ENCODE results near the gene CACNA1B. TPM values are rescaled to one million over a fixed set of nuclear protein-coding genes. Genes with fewer than 3 reads are reported as not detected.
"Not testable (repeated sequence)": the region's sequence is repeated elsewhere in the genome, so short reads cannot be mapped to it uniquely, and the experiment has no call there.

Gene CACNA1B
- 0.03 TPM in 1 of 2 replicates, not detected in the other for total RNA-seq (2014; rRNA removed; shearing (Covaris generic))

- not testable (repeated sequence) for DNase-seq (ENCODE audit: low read depth in 1 of 2, low spot score in 2 of 2); H3K27ac ChIP-seq; H3K4me1 ChIP-seq (replicated peaks); H3K27me3 ChIP-seq (replicated peaks); H3K36me3 ChIP-seq; H3K9me3 ChIP-seq (replicated peaks); H3K4me3 ChIP-seq
Observed at GRCh38 chr9:137877506-137878122, at the start of gene CACNA1B. TSS of gene CACNA1B (plus strand) at chr9:137877782. CDS start at chr9:137877934, 152 bp downstream.

- H3K27me3 ChIP-seq (replicated peaks): no peaks in the 10 kb centered on the region
- H3K4me1 ChIP-seq (replicated peaks): no peaks in the 10 kb centered on the region; the same call in 1 of the 2 replicates
- H3K9me3 ChIP-seq (replicated peaks): no peaks in the 10 kb centered on the region
- H3K36me3 ChIP-seq: peaks cover 9% of the 10 kb centered on the region
- DNase-seq (ENCODE audit: low read depth in 1 of 2, low spot score in 2 of 2): no peak
- H3K4me3 ChIP-seq: no peak overlapping the region
- no peak overlapping the region for H3K27ac ChIP-seq
Observed at GRCh38 chr9:137827908-137828526, 49.6 kb upstream of the CACNA1B start.

- Histone ChIP-seq H3K27me3 (replicated peaks) (no peaks in the 10 kb centered on the region), H3K36me3 (peaks cover 12% of the 10 kb centered on the region), H3K9me3 (replicated peaks) (no peaks in the 10 kb centered on the region), H3K4me3 (no peak overlapping the region), H3K4me1 (replicated peaks) (no peaks in the 10 kb centered on the region; the same call in 1 of the 2 replicates), H3K27ac (no peak overlapping the region)
- DNase-seq (ENCODE audit: low read depth in 1 of 2, low spot score in 2 of 2): no peak
Observed at GRCh38 chr9:137828527-137829259, 48.9 kb upstream of the CACNA1B start.

GRCh38 chr9:137829260-137829996 is 48.2 kb upstream of the CACNA1B start:
- H3K27me3 ChIP-seq (replicated peaks): no peaks in the 10 kb centered on the region
- no peaks in the 10 kb centered on the region for H3K9me3 ChIP-seq (replicated peaks)
- no peak overlapping the region for H3K27ac ChIP-seq
- peaks cover 7% of the 10 kb centered on the region for H3K36me3 ChIP-seq
- H3K4me1 ChIP-seq (replicated peaks): no peaks in the 10 kb centered on the region; the same call in 1 of the 2 replicates
- no peak overlapping the region for H3K4me3 ChIP-seq
- no peak for DNase-seq (ENCODE audit: low read depth in 1 of 2, low spot score in 2 of 2)

- Histone ChIP-seq H3K4me1 (replicated peaks) (no peaks in the 10 kb centered on the region; the same call in 1 of the 2 replicates), H3K4me3 (no peak overlapping the region), H3K27me3 (replicated peaks) (no peaks in the 10 kb centered on the region), H3K9me3 (replicated peaks) (no peaks in the 10 kb centered on the region), H3K27ac (no peak overlapping the region), H3K36me3 (peaks cover 10% of the 10 kb centered on the region)
- no peak for DNase-seq (ENCODE audit: low read depth in 1 of 2, low spot score in 2 of 2)
Observed at GRCh38 chr9:137832191-137832700, 45.3 kb upstream of the CACNA1B start.

- DNase-seq (ENCODE audit: low read depth in 1 of 2, low spot score in 2 of 2): no peak
- no peaks in the 10 kb centered on the region; the same call in 1 of the 2 replicates for H3K4me1 ChIP-seq (replicated peaks)
- H3K4me3 ChIP-seq: no peak overlapping the region
- H3K9me3 ChIP-seq (replicated peaks): no peaks in the 10 kb centered on the region
- H3K27ac ChIP-seq: no peak overlapping the region
- H3K27me3 ChIP-seq (replicated peaks): no peaks in the 10 kb centered on the region
- peaks cover 10% of the 10 kb centered on the region for H3K36me3 ChIP-seq
Observed at GRCh38 chr9:137832830-137833590, 44.6 kb upstream of the CACNA1B start.

GRCh38 chr9:137833721-137834613 is 43.6 kb upstream of the CACNA1B start:
- H3K27me3 ChIP-seq (replicated peaks): no peaks in the 10 kb centered on the region

GRCh38 chr9:137834846-137835546 is 42.6 kb upstream of the CACNA1B start:
- Histone ChIP-seq H3K27ac (no peak overlapping the region), H3K4me3 (no peak overlapping the region), H3K4me1 (replicated peaks) (no peaks in the 10 kb centered on the region), H3K36me3 (peaks cover 10% of the 10 kb centered on the region), H3K9me3 (replicated peaks) (no peaks in the 10 kb centered on the region), H3K27me3 (replicated peaks) (no peaks in the 10 kb centered on the region)
- no peak for DNase-seq (ENCODE audit: low read depth in 1 of 2, low spot score in 2 of 2)

More at GRCh38 chr9:137833721-137834613, 43.6 kb upstream of the CACNA1B start:
- Histone ChIP-seq H3K27ac (no peak overlapping the region), H3K36me3 (peaks cover 10% of the 10 kb centered on the region), H3K4me1 (replicated peaks) (no peaks in the 10 kb centered on the region; the same call in 1 of the 2 replicates), H3K4me3 (no peak overlapping the region), H3K9me3 (replicated peaks) (no peaks in the 10 kb centered on the region)
- no peak for DNase-seq (ENCODE audit: low read depth in 1 of 2, low spot score in 2 of 2)

- H3K4me1 ChIP-seq (replicated peaks): no peaks in the 10 kb centered on the region
- no peak for DNase-seq (ENCODE audit: low read depth in 1 of 2, low spot score in 2 of 2)
- no peaks in the 10 kb centered on the region for H3K9me3 ChIP-seq (replicated peaks)
- H3K36me3 ChIP-seq: peaks cover 10% of the 10 kb centered on the region
- no peaks in the 10 kb centered on the region for H3K27me3 ChIP-seq (replicated peaks)
- no peak overlapping the region for H3K27ac ChIP-seq
- H3K4me3 ChIP-seq: no peak overlapping the region
Observed at GRCh38 chr9:137836151-137836830, 41.3 kb upstream of the CACNA1B start.

- H3K9me3 ChIP-seq (replicated peaks): no peaks in the 10 kb centered on the region
- DNase-seq (ENCODE audit: low read depth in 1 of 2, low spot score in 2 of 2): no peak
Observed at GRCh38 chr9:137836831-137837241, 40.7 kb upstream of the CACNA1B start.

More at GRCh38 chr9:137836831-137837241, 40.7 kb upstream of the CACNA1B start:
- H3K4me3 ChIP-seq: no peak overlapping the region
- no peak overlapping the region for H3K27ac ChIP-seq
- H3K27me3 ChIP-seq (replicated peaks): no peaks in the 10 kb centered on the region
- H3K4me1 ChIP-seq (replicated peaks): no peaks in the 10 kb centered on the region
- H3K36me3 ChIP-seq: peaks cover 10% of the 10 kb centered on the region

All from SJSA1 (cell line).